Inflammatory macrophage treated with lipopolysaccharide for 1 hour (primary cell): ENCODE data around the gene KDM2A.
"Not testable (repeated sequence)": the region's sequence is repeated elsewhere in the genome, so short reads cannot be mapped to it uniquely, and the experiment has no call there.

Experiments used
- DNase-seq, 2 donors: peaks; one replicate each; pipeline ENCODE4 v3.0.0-alpha.2; 2020 to 2022

KDM2A gene

GRCh38 chr11:67239783-67240575, 120.9 kb downstream of the KDM2A start:
- peak; percentile 90 to 96 for DNase-seq

GRCh38 chr11:67240576-67241389, 121.7 kb downstream of the KDM2A start:
- DNase-seq, result peak; percentile 86 to 89

GRCh38 chr11:67242548-67242947, 123.5 kb downstream of the KDM2A start:
- no peak for DNase-seq

GRCh38 chr11:67243051-67243450, 124.0 kb downstream of the KDM2A start:
- no peak for DNase-seq

GRCh38 chr11:67245046-67245445, 126.0 kb downstream of the KDM2A start:
- no peak for DNase-seq

- DNase-seq, result no peak
Measured at GRCh38 chr11:67247946-67248550, 129.0 kb downstream of the KDM2A start.

GRCh38 chr11:67248653-67249052, 129.6 kb downstream of the KDM2A start:
- DNase-seq, result no peak

GRCh38 chr11:67250059-67251043, 131.3 kb downstream of the KDM2A start:
- no peak for DNase-seq

- no peak for DNase-seq
Measured at GRCh38 chr11:67251841-67252240, 132.8 kb downstream of the KDM2A start.

- peak; percentile 68 to 82 for DNase-seq
Measured at GRCh38 chr11:67252831-67253239, 133.8 kb downstream of the KDM2A start.

- no peak for DNase-seq
Measured at GRCh38 chr11:67253872-67254624, 135.0 kb downstream of the KDM2A start.

GRCh38 chr11:67254798-67255197, 135.7 kb downstream of the KDM2A start:
- DNase-seq, result no peak

GRCh38 chr11:67255353-67255752, 136.3 kb downstream of the KDM2A start:
- no peak for DNase-seq

- DNase-seq, result no peak
Measured at GRCh38 chr11:67255864-67256263, 136.8 kb downstream of the KDM2A start.

GRCh38 chr11:67256477-67257135, 137.5 kb downstream of the KDM2A start:
- peak in 1 of 2 donors; percentile 56 for DNase-seq

GRCh38 chr11:67260406-67260805, 141.3 kb downstream of the KDM2A start:
- no peak for DNase-seq

GRCh38 chr11:67260885-67261639, 142.0 kb downstream of the KDM2A start:
- not testable (repeated sequence) for DNase-seq

GRCh38 chr11:67261640-67261945, 142.5 kb downstream of the KDM2A start:
- DNase-seq, result no peak

- no peak for DNase-seq
Measured at GRCh38 chr11:67261946-67262681, 143.1 kb downstream of the KDM2A start.
